Epithelial cell of prostate (primary cell): ENCODE measurements around the gene RRP9.

ENCODE experiments used
- DNase-seq: peaks from one replicate; pipeline ENCODE4 v3.0.0-alpha.2; 2011; ENCODE audit warnings: low read depth, low spot score
- H3K27ac ChIP-seq: fragments of 450-650 bp; 2 replicates; pipeline ENCODE4 v1.5.1; 2017; ENCODE audit warnings: mild to moderate bottlenecking

The RRP9 gene

DNA sequence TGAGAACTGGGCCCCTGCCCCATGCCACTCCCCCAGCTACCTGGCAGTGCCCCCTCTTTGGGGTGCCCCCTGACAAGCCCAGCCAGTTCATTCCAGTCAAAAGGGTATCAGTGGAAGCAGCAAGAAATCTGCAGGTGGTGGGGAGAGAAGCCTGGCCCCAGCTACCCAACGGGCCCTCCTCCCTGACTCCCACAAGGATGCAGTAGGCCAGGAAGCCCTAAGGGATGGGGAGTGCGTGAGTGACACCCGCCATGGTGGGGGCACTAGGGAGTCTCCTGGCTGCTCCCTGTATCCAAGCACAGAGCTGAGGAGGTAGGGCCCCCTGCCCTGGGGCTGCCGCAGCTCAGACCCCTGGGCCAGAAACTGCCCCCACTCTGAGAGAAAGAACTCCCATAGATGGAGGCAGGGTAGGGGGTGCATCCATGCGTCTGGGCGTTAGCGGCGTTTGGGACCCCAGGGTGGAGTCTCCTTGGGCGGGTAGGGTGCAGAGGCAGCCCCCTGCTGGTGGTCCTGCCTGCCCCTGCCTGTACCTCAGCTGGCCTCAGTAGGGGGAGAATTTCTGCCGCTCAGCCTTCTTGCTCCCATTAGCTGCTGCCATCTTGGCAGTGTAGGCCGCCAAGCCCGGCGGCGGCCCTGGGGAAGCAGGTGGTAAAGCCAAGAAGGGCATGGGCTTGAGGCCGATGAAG is 16.0 kb upstream of the RRP9 start:
- no peak overlapping the region for H3K27ac ChIP-seq
- DNase-seq: no peak

DNA sequence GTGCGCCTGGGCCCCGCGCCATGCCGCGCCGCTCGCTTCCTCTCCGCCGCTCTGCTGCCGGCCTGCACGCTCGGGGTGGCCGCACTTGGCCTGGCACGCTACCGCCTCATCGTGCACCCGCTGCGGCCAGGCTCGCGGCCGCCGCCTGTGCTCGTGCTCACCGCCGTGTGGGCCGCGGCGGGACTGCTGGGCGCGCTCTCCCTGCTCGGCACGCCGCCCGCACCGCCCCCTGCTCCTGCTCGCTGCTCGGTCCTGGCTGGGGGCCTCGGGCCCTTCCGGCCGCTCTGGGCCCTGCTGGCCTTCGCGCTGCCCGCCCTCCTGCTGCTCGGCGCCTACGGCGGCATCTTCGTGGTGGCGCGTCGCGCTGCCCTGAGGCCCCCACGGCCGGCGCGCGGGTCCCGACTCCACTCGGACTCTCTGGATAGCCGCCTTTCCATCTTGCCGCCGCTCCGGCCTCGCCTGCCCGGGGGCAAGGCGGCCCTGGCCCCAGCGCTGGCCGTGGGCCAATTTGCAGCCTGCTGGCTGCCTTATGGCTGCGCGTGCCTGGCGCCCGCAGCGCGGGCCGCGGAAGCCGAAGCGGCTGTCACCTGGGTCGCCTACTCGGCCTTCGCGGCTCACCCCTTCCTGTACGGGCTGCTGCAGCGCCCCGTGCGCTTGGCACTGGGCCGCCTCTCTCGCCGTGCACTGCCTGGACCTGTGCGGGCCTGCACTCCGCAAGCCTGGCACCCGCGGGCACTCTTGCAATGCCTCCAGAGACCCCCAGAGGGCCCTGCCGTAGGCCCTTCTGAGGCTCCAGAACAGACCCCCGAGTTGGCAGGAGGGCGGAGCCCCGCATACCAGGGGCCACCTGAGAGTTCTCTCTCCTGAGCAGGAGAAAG is 14.4 kb upstream of the RRP9 start:
- no peak for DNase-seq
- no peak overlapping the region for H3K27ac ChIP-seq

DNA sequence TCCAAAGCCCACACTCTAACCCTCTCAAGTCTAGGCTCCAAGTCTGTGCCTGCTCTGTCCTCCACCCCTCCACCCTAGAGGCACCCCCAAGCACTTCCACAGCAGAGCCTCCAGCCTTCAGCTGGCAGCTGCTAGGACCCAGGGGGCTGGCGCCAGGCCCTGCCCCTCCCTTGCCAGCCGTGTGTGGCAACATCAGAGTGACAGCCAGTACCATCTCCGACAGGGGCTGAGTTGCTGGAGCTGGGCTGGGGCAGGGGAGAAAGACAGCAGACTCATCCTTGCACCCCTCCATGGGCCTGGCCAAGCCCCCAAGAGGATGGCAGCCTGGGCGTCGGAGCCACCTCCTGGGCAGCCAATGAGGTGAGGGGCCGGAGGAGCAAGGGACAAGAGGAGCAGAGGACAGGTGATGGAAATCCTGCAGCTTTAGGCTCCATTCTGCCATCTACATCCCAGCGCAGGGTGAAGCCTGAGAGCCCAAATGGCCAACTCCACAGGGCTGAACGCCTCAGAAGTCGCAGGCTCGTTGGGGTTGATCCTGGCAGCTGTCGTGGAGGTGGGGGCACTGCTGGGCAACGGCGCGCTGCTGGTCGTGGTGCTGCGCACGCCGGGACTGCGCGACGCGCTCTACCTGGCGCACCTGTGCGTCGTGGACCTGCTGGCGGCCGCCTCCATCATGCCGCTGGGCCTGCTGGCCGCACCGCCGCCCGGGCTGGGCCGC is 13.6 kb upstream of the RRP9 start, which contains the start of gene GPR62:
GPR62 (plus strand) TSS at position 207 of the 718 bp plus-strand sequence; CDS start at position 479, 272 bp downstream.
- no peak within 1 kb of the TSS for H3K27ac ChIP-seq
- DNase-seq: no peak

- H3K27ac ChIP-seq: no peak overlapping the region
- no peak for DNase-seq
These were observed 13.0 kb upstream of the RRP9 start for GRCh38 chr3:51954713-51955112.

- DNase-seq: no peak
- H3K27ac ChIP-seq: no peak overlapping the region
These were observed 12.4 kb upstream of the RRP9 start for GRCh38 chr3:51954105-51954504.

DNA sequence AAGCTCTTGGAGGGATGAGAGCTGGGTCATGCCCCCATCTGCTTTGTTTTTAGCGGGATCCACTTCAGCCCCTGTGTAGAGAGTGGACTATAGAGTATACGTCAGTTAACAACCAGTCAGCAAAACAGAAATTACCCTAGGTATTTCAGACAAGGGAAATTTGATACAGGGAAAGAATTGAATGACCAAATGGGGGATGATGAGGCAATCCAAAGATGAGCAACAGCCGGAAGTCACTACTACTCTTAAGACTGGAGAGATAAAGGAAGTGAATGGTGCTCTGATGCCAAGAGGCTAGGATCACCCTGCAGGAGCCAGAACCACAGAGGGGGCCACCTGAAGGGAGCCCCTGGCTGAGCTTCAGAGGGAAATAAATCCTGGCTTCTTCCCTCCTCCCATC is 11.7 kb upstream of the RRP9 start:
- no peak for DNase-seq
- no peak overlapping the region for H3K27ac ChIP-seq

- no peak for DNase-seq
- no peak overlapping the region for H3K27ac ChIP-seq
These were observed 9.2 kb upstream of the RRP9 start for GRCh38 chr3:51950899-51951298.

DNA sequence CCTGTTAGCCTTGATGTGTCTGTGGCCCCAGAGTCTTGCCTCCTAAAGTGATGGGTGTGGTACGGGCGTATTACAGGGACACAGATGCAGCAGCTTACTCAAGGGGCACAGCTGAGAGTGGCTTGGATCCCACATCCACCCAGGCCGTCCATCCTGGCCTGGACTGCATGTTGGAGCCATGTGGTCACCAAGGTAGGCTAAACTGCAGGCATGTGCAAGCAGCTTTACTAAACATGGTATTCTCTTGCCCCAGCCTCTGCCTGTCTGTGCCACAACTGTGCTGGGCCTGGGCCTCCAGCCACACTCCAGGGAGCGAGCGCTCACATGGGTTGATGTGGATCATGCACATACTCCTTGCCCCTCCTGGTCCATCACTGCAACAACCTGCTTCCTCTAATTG is 7.4 kb upstream of the RRP9 start:
- H3K27ac ChIP-seq: no peak overlapping the region
- no peak for DNase-seq

DNA sequence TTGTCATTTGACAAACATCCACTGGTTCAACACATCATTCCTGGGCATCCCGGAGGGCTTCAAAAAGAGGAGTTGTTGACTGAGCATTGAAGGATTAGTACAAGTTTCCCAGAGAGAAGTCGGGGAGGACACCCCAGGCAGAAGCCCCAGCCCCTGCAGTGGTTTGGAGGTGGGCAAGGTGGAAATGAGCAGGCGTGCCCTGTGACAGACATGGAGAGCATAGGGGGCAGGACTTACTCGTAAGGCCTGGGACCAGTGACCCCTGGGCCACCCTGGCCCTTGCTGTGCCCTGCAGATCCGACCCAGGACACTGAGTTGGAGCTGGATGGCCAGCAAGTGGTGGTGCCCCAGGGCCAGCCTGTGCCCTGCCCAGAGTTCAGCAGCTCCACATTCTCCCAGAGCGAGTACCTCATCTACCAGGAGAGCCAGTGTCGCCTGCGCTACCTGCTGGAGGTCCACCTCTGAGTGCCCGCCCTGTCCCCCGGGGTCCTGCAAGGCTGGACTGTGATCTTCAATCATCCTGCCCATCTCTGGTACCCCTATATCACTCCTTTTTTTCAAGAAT is 6.4 kb upstream of the RRP9 start:
- DNase-seq: no peak
- H3K27ac ChIP-seq: no peak overlapping the region

DNA sequence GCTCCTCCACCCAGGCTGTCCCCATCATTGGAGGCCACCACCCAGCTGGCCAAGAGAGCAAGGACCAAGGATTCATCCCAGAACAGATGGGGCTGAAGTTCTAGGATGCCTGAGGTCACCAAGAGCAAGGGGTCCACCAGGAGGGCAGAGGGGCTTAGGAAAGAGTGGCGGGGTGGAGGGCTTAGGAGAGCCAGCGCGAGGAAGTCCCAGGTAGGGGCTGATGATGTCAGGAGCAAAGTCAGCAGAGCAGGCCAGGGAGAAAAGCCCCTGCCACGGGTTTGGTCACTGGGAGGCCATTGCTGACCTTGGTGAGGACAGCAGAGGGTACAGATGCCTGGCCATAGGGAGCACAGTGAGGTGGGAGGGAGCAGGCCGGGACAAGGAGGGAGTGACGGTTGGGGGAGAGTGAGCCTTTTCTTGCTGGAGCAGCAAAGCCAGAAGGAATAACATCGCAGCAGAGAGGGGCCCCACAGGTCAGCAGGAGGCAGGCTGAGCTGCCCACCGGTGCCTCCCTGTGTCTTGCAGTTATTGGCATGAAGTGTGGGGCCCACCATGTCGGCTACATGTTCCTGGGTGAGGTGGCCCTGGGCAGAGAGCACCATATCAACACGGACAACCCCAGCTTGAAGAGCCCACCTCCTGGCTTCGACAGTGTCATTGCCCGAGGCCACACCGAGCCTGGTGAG is 5.7 kb upstream of the RRP9 start:
- DNase-seq: no peak
- H3K27ac ChIP-seq: no peak overlapping the region

- no peak for DNase-seq
These were observed 5.1 kb upstream of the RRP9 start for GRCh38 chr3:51946796-51947195.

DNA sequence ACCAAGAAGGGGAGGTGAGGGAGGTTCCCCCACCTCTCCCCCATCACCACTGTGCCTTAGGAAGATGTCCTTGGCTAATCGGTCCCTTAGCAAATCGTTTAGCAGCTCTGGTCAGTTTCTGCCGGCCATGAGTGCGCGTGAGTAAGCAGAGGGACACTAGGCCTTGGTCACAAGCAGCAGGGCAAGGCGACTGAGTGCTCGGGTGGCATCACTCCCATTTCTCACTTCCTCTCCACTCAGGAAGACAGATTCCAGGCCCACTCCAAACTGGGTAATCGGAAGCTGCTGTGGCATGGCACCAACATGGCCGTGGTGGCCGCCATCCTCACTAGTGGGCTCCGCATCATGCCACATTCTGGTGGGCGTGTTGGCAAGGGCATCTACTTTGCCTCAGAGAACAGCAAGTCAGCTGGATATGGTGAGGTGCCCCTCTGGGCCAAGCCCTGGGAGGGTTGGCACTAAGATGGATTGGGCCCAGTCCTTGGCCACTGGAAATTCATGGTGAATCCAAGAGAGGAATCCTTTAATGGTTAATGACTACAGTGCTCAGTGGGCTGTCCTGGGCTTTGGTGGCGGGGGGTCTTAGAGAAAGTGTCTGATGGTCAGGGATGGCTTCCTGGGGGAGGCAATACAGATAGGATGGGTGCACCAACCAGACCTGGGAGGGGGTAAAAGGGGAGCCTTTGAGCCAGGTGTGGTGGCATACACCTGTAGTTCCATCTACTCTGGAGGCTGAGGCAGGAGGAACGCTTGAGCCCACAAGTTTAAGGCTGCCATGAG is 4.4 kb upstream of the RRP9 start:
- no peak for DNase-seq

More at GRCh38 chr3:51946796-51947195, 5.1 kb upstream of the RRP9 start:
- H3K27ac ChIP-seq: no peak overlapping the region

GRCh38 chr3:51945031-51945840 is 3.5 kb upstream of the RRP9 start:
- H3K27ac ChIP-seq: no peak overlapping the region
- DNase-seq: no peak

More for the DNA sequence above, 4.4 kb upstream of the RRP9 start:
- H3K27ac ChIP-seq: no peak overlapping the region

- DNase-seq: no peak
- H3K27ac ChIP-seq: no peak overlapping the region
These were observed 2.8 kb upstream of the RRP9 start for GRCh38 chr3:51944451-51945021.

DNA sequence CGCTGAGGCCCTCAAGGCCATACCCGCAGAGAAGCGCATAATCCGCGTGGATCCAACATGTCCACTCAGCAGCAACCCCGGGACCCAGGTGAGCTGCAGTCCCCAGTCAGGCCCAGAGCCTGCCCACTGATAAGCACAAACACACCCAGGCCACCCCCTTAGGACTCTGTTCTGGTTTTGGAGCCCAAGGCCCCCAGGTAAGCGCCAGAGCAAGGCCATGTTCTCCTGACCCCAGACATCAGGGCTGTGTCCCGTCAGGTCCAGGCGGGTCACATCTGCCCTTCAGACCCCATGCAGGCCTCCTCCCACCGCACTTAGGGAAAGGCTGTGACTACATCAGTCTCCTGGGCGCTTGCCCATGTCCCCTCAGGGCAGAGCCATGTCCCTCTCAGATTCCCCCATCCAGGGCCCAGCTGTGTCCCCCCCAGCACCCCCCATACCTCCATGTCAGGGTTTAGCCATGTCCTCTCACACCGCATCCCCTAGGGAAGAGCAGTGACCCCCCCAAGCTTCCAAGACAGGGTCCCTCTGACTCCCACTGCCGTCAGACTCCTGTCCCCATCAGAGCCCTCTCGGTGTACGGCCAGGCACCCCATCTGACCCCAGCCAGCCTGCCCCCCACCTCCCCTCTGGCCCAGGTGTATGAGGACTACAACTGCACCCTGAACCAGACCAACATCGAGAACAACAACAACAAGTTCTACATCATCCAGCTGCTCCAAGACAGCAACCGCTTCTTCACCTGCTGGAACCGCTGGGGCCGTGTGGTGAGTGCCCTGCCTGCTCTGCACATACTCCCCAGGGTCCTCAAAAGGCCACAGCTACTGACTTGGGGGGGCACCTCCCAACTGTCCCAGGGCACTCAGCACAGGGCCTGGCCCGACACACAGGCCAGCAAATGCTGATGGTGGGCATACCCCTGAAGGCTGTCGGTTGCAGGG is 2.0 kb upstream of the RRP9 start:
- DNase-seq: no peak
- H3K27ac ChIP-seq: peak overlapping the region; percentile 77

DNA sequence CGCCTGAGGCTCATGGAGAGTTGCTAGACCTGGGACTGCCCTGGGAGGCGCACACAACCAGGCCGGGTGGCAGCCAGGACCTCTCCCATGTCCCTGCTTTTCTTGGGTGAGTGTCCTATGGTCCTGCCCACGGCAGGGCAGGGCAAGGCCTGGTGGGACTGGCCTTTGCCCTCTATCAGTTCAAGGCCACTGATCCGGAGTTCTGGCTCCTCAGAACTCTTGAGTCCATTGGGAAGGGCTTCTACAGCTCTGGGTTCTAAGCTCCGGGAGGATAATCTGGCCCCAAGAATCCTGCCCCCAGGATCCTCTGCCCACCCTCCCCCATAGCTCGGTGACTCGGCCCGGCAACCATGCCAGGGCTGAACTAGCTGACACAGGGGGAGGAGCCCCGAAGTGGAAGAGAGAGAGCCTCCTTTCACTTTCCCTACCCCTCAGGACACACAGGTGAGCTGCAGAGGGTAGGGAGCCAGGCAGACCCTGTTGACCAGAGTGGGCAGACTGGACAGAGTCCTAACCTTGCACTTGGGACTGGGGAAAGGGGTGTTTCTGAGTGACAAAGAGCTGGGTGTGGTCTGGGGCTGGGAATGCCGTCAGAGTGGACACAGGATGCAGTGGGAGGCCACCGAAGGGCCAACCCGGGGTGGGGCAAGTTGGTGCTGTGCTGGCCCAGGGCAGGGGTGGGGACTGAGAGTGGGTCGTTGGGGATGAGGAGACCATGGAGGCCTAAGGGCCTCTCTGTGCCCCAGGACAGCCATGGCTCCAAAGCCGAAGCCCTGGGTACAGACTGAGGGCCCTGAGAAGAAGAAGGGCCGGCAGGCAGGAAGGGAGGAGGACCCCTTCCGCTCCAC is 1.1 kb upstream of the RRP9 start:
- peak overlapping the region; percentile 77 for H3K27ac ChIP-seq
- no peak for DNase-seq
